GM18507 (cell line): ENCODE results near the gene MGAT1.
"Not testable (repeated sequence)": the region's sequence is repeated elsewhere in the genome, so short reads cannot be mapped to it uniquely, and the experiment has no call there.

ENCODE experiments used
- DNase-seq: peaks from one replicate; pipeline ENCODE4 v3.0.0; 2011; ENCODE audit warnings: low read depth; ENCODE audit not compliant: insufficient read length; ENCODE audit errors: extremely low spot score
- FAIRE-seq: peaks from 2 replicates; lab custom pipeline; 2011; peaks lifted over from hg19 to GRCh38; lab: Jason Lieb, UNC

MGAT1 gene

DNA sequence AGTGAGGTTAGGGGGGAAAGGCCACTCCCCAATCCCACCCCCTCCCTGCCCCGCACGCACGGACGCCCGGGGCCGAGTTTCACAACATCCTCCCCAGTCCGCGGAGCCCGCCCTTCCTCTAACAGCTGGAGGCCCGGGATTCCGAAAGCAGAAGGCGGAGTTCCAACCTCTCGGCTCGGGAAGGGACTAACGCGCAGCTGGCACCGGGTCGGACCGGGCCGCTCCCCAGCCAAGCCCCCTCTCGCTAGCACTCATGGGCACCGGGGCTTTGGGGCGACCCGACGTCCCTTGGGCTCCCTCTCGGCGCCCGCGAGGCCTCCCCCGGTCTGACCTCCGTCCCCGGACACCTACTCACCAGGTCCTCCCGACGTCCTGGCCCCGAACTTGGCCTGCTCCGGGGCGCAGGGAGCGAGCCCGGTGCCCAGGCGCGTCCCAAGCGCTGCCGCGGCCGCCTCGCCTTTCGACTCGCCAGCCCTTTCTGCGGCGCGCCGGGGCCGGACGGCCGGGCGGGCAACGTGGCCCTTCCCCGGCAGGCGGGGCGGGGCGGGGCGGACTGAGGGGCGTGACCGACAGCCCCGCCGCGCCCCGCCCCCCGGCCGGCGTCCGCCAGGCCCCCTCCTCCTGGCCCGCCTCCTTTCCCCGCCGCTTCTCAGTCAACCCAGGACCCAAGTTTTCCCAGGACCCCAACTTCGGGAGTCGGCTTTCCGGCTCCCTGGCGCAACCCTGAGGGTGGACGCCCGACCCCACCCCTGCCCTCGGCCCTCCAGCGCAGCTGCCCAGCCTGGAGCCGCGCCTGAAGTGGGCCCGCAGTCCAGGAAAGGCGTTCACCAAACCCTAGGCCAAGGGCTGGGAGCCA lies at the start of gene MGAT1:
Gene MGAT1 (minus strand): TSS at position 482 of the 856 bp plus-strand sequence. CDS start 9,835 bp downstream, outside the sequence.
- FAIRE-seq = no peak

GRCh38 chr5:180850434-180851078 lies 48.0 kb upstream of the MGAT1 start:
- FAIRE-seq = no peak
- no peak for DNase-seq

More for the DNA sequence above, at the start of gene MGAT1:
- DNase-seq = peak; percentile 85

DNA sequence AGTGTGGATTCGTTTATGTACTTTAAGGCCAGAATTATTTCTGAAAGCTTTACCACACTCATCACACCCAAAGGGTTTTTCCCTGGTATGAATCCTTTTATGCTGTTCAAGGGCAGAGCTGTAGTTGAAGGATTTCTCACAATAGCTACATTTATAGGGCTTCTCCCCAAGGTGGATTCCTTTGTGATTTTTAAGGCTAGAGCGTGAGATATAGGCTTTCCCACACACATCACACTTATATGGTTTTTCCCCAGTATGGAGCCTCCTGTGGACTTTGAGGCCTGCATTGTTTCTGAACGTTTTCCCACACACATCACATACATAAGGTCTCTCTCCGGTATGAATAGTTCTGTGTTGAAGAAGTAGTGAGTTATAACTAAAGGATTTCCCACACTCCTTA lies 47.2 kb upstream of the MGAT1 start:
- FAIRE-seq = no peak

GRCh38 chr5:180848878-180849277 lies 46.3 kb upstream of the MGAT1 start:
- DNase-seq = no peak
- FAIRE-seq = no peak

More for the DNA sequence above, 47.2 kb upstream of the MGAT1 start:
- DNase-seq = no peak

GRCh38 chr5:180848265-180848664 lies 45.7 kb upstream of the MGAT1 start:
- FAIRE-seq = no peak
- no peak for DNase-seq

DNA sequence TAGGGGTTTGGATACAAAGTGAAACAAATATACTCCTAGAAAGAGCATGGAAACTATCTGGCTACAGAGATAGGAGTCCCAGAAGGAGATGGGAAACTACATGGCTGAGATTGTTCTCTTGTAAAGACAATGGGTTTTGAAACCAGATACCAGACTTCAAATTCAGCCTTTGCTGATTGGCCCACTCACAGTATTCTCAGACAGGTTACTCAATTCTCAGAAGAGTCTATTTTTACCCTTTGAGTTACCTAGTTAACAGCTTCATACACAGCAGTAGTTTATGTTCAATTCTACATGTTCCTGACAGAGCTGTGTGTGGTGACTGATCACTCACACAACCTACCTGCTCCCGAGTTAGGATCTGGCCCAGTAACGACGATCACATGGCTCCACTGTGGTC lies 44.4 kb upstream of the MGAT1 start:
- FAIRE-seq (no peak), DNase-seq (no peak)

DNA sequence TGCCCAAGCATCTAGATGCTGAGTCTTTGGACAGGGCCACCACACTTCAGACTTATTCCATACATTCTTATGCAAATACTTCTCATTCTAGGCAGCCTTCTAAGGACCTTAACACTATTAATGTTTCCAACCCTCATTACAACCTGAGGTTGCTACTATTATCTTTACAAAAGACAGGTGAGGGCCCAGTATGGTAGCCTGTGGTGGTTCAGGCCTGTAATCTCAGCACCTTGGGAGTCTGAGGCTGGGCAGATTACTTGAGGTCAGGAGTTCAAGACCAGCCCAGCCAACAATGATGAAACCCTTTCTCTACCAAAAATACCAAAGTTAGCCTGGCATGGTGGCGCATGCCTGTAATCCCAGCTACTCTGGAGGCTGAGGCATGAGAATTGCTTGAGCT lies 42.3 kb upstream of the MGAT1 start:
- FAIRE-seq (no peak), DNase-seq (no peak)

- DNase-seq (no peak), FAIRE-seq (no peak)
Measured at GRCh38 chr5:180844432-180844831, 41.8 kb upstream of the MGAT1 start.

- no peak for DNase-seq
- FAIRE-seq = no peak
Measured at GRCh38 chr5:180839935-180840334, 37.3 kb upstream of the MGAT1 start.

- DNase-seq = no peak
Measured at GRCh38 chr5:180839227-180839626, 36.6 kb upstream of the MGAT1 start.

DNA sequence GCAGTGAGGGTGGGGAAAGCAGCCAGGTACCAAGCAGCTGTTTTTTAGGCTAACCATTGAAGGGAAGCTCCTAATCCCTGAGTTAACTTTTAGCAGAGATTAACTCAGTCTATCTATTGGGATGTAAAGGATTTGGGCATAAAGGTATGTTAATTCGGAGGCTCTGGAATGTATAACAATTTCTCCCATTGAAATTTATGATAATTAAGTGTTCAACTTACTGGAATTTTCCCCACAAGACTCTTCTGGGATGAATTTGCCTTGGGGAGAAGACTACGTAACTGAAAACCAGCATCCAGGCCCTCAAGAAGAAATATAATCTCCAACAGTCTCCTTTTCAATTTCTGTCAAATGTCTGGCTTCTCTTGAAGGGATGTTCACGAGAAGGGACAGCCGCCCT lies 34.9 kb upstream of the MGAT1 start:
- no peak for DNase-seq
- no peak for FAIRE-seq

More at GRCh38 chr5:180839227-180839626, 36.6 kb upstream of the MGAT1 start:
- no peak for FAIRE-seq

DNA sequence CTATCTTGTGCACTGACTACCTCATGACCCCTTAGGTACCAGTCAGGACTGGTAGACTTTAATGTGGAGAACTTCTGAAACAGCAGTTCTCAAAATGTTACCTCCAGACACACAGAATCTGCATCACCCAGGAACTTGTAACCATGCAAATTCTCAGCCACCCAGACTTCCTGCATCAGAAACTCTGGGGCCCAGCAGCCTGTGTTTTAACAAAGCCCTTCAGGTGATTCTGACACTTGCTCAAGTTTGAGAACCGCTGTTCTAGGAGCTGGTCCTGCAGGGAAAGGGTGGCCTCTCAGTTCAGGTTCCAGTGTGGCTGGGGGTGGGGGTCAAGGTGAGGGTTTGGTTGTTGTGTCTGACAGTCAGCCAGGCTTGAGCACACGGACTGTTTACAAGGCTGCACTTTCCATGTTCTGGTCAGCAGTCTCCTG lies 30.0 kb upstream of the MGAT1 start:
- FAIRE-seq = peak; percentile 77
- peak; percentile 15 for DNase-seq

DNA sequence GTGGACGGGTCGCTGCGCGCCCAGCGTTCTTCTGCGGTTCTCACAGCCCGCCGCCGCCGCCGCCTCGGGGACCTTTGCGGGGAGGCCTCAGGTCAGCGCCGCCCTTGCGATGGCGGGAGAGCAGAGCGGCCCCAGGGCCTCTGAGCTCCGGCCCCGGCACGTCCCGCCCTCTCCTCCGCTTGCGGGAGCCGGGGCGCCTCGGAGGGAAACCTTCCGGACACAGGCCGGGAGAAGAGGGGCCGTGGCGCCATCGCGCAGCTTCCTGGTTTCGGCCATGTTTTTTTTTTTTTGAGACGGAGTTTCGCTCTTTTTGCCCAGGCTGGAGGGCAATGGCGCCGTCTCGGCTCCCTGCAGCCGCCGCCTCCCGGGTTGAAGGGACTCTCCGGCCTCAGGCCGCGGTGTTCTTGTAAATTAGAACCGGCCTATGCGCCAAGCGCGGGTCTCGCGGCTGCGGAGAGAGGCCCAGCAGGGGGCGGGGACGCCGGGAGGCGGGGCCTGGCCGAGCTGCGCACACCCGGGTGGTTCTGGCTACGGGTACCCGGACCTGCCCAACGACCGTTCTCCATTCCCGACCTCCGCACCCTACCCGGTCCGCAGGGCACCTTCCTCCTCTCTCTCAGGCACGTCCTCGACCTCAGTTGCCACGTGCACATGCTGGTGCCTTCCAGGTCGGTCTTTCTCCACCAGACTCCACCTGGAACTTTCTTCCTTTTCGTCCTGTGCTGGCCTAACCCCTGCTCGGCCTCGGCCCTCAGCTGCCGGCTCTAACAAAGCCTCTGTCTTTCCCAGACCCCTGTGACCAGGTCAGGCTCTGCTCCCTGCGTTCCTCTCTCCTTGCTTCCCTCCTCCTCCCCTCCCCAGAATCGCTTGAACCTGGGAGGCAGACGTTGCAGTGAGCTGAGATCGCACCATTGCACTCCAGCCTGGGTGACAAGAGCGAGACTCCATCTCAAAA lies 28.8 kb upstream of the MGAT1 start:
- peak; percentile 87 for FAIRE-seq
- DNase-seq = peak; percentile 64

DNA sequence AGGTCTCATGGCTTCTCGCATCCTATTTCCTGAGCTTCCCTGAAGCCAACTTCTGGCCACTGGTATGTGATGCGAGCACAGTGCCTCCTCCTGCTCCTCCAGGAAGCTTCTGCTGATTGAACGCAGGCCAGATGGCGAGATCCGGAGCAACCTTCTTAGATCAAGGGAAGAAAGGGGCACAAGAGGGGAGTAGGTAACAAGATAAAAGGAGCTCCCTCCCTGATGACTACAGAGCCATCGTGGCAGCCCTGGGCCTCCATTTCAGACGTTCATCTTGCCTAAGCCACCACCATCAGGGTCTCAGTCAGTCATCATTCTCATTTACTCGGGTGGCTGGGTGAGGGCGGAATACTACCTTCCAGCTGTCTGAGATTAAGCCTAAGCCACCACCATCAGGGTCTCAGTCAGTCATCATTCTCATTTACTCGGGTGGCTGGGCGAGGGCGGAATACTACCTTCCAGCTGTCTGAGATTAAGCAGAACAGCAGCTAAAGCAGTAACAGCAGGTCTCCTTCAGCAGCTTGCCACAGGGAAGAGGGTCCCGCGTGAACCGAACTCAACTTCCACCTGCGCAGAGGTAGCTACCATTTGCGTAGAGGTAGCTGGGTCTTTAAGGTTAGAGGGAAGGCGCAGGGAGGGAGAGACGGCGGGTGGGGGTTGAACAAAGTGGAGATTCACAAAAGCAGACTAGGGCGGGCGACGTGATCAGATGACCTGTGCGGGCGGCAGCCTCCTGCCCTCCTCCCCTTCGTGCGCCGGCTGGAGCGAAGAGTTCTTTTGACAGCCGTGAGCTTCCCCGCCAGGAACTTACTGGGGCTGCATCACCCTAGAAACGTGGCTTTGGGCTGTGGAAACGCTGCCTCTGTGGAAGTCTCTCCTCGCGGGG lies 27.9 kb upstream of the MGAT1 start:
- peak; percentile 50 for DNase-seq
- FAIRE-seq = peak; percentile 63

GRCh38 chr5:180829726-180830125 lies 27.1 kb upstream of the MGAT1 start:
- no peak for FAIRE-seq
- no peak for DNase-seq

DNA sequence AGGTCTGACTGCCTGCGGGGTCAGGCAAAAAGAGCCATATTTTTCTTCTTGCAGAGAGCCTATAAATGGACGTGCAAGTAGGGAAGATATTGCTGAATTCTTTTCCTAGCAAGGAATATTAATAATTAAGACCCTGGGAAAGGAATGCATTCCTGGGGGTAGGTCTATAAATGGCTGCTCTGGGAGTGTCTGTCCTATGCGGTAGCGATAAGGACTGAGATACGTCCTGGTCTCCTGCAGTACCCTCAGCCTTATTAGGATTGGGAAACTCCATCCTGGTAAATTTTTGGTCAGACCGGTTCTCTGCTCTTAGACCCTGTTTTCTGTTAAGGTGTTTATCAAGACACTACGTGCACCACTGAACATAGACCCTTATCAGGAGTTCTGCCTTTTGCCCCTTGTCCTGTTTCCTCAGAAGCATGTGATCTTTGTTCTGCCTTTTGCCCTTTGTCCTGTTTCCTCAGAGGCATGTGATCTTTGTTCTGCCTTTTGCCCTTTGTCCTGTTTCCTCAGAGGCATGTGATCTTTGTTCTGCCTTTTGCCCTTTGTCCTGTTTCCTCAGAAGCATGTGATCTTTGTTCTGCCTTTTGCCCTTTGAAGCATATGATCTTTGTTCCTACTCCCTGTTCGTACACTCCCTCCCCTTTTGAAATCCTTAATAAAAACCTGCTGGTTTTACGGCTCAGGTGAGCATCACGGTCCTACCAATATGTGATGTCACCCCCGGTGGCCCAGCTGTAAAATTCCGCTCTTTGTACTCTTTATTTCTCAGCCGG lies 26.3 kb upstream of the MGAT1 start:
- not testable (repeated sequence) for FAIRE-seq, DNase-seq

DNA sequence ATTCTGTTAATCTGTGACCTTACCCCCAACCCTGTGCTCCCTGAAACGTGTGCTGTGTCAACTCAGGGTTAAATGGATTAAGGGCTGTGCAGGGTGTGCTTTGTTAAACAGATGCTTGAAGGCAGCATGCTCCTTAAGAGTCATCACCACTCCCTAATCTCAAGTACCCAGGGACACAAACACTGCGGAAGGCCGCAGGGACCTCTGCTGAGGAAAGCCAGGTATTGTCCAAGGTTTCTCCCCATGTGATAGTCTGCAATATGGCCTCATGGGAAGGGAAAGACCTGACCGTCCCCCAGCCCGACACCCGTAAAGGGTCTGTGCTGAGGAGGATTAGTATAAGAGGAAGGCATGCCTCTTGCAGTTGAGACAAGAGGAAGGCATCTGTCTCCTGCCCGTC lies 24.8 kb upstream of the MGAT1 start:
- not testable (repeated sequence) for FAIRE-seq, DNase-seq
